Uterus (tissue), 4 donors: ENCODE data around the gene ZNF474. TPM values are rescaled to one million over a fixed set of nuclear protein-coding genes. Genes with fewer than 3 reads are reported as not detected.

Source experiments
- DNase-seq, 2 donors: peaks; one replicate each; pipeline ENCODE4 v3.0.0-alpha.2; 2019 to 2020
- H3K27ac ChIP-seq, 2 donors: fragments of 200-600 bp; sonication (generic); 1 replicate in 1 of 2; 2 replicates in 1 of 2; pipeline ENCODE4 v1.5.1; 2016 to 2018
- H3K27me3 ChIP-seq, 2 donors: fragments of 200-600 bp; sonication (generic); one replicate each; pipeline ENCODE4 v1.5.1; 2018 to 2019; ENCODE audit warnings: control low read depth in 1 of 2
- H3K36me3 ChIP-seq, 2 donors: fragments of 200-600 bp; sonication (generic); one replicate each; pipeline ENCODE4 v1.5.1; 2019; ENCODE audit warnings: control low read depth in 1 of 2
- H3K4me1 ChIP-seq, 2 donors: fragments of 200-600 bp; sonication (generic); one replicate each; pipeline ENCODE4 v1.5.1; 2018 to 2019; ENCODE audit warnings: control low read depth in 1 of 2
- H3K4me3 ChIP-seq, 2 donors: fragments of 200-600 bp; sonication (generic); 1 replicate in 1 of 2; 2 replicates in 1 of 2; pipeline ENCODE4 v1.5.1; 2018 to 2019; ENCODE audit warnings: mild to moderate bottlenecking in 1 of 2
- H3K9me3 ChIP-seq, 2 donors: fragments of 200-600 bp; sonication (generic); one replicate each; pipeline ENCODE4 v1.5.1; 2019; ENCODE audit warnings: control low read depth in 1 of 2
- CTCF ChIP-seq, 4 experiments: fragments of 200-600 bp in 2 of 4; fragments of 450-650 bp in 2 of 4; sonication (generic) in 2 of 4; IDR thresholded peaks; one replicate each; pipeline ENCODE4 v1.5.1; 2016 to 2019; ENCODE audit warnings: antibody characterized with exemption in 4 of 4, mild to moderate bottlenecking in 2 of 4, moderate library complexity in 1 of 4
- POLR2A ChIP-seq, 2 donors: fragments of 450-650 bp; IDR thresholded peaks; one replicate each; pipeline ENCODE4 v1.6.1; 2016; ENCODE audit warnings: antibody characterized with exemption in 2 of 2, mild to moderate bottlenecking in 1 of 2, moderate library complexity in 1 of 2
- intact Hi-C: fragments of 100-400 bp; cut with DNase I; formaldehyde crosslinking; loops from one replicate; pipeline ENCODE4 v1.15.1; 2023; ENCODE audit warnings: low total_unique reads
- total RNA-seq, 4 donors: library from RNA; depleted of rRNA in 3 of 4; stranded (reverse); fragments of >200 nt in 3 of 4; gene quantifications; one replicate each; pipeline versions ENCODE4 v1.1.0 to v1.2.4, GENCODE V29; 2014 to 2023
- donor health status: DM: yes; HTN: yes; CAD: no.

Gene ZNF474
- total RNA-seq, 4 donors from 2014 or later = 0.37 to 1.1 TPM; not detected in 2

- TF ChIP-seq CTCF (IDR thresholded peaks at IDR 0.05) (no peak), POLR2A (IDR thresholded peaks at IDR 0.05) (no peak)
- no peak for DNase-seq
- no peaks in the 10 kb centered on the region for H3K27me3 ChIP-seq
- no peaks in the 10 kb centered on the region for H3K36me3 ChIP-seq
- H3K4me3 ChIP-seq = no peak overlapping the region
- H3K27ac ChIP-seq = no peak overlapping the region
- intact Hi-C loops = no loop called here
- no peaks in the 10 kb centered on the region for H3K4me1 ChIP-seq
- no peaks in the 10 kb centered on the region for H3K9me3 ChIP-seq
Observed at GRCh38 chr5:122124766-122125165, 4.6 kb upstream of the ZNF474 start.

- no peaks in the 10 kb centered on the region for H3K36me3 ChIP-seq
- no peak for DNase-seq
- intact Hi-C loops = no loop called here
- H3K27ac ChIP-seq = peak overlapping the region; percentile 53 to 59
- H3K9me3 ChIP-seq = no peaks in the 10 kb centered on the region
- TF ChIP-seq CTCF (IDR thresholded peaks at IDR 0.05) = no peak
- no peak for TF ChIP-seq POLR2A (IDR thresholded peaks at IDR 0.05)
- no peaks in the 10 kb centered on the region for H3K4me1 ChIP-seq
- H3K4me3 ChIP-seq = no peak overlapping the region
- H3K27me3 ChIP-seq = no peaks in the 10 kb centered on the region
Observed at GRCh38 chr5:122126177-122126755, 3.1 kb upstream of the ZNF474 start.

GRCh38 chr5:122126756-122127321 is 2.5 kb upstream of the ZNF474 start:
- no peaks in the 10 kb centered on the region for H3K27me3 ChIP-seq
- H3K27ac ChIP-seq = peak overlapping the region; percentile 53 to 59
- no peaks in the 10 kb centered on the region for H3K9me3 ChIP-seq
- no peak for DNase-seq
- H3K36me3 ChIP-seq = no peaks in the 10 kb centered on the region
- TF ChIP-seq CTCF (IDR thresholded peaks at IDR 0.05) = no peak
- no peak for TF ChIP-seq POLR2A (IDR thresholded peaks at IDR 0.05)
- no peaks in the 10 kb centered on the region for H3K4me1 ChIP-seq
- intact Hi-C loops = no loop called here
- H3K4me3 ChIP-seq = no peak overlapping the region

GRCh38 chr5:122130152-122130551 is 806 bp downstream of the ZNF474 start:
- no peaks in the 10 kb centered on the region for H3K36me3 ChIP-seq
- H3K27me3 ChIP-seq = no peaks in the 10 kb centered on the region
- no peak overlapping the region for H3K27ac ChIP-seq
- H3K4me3 ChIP-seq = no peak overlapping the region
- no peaks in the 10 kb centered on the region for H3K4me1 ChIP-seq
- no peak for TF ChIP-seq POLR2A (IDR thresholded peaks at IDR 0.05)
- TF ChIP-seq CTCF (IDR thresholded peaks at IDR 0.05) = no peak
- intact Hi-C loops = no loop called here
- no peak for DNase-seq
- H3K9me3 ChIP-seq = no peaks in the 10 kb centered on the region

- no peak overlapping the region for H3K27ac ChIP-seq
- no peaks in the 10 kb centered on the region for H3K4me1 ChIP-seq
- no peaks in the 10 kb centered on the region for H3K9me3 ChIP-seq
- no peaks in the 10 kb centered on the region for H3K27me3 ChIP-seq
- intact Hi-C loops = no loop called here
- H3K4me3 ChIP-seq = no peak overlapping the region
- DNase-seq = no peak
- no peaks in the 10 kb centered on the region for H3K36me3 ChIP-seq
- TF ChIP-seq POLR2A (IDR thresholded peaks at IDR 0.05) = no peak
- no peak for TF ChIP-seq CTCF (IDR thresholded peaks at IDR 0.05)
Observed at GRCh38 chr5:122137702-122138101, 8.4 kb downstream of the ZNF474 start.
